Left ventricle myocardium inferior (tissue), 1 donor: Measurements from ENCODE around the gene RTP3. TPM values are rescaled to one million over a fixed set of nuclear protein-coding genes. Genes with fewer than 3 reads are reported as not detected.

Experiments used
- DNase-seq: peaks from one replicate; pipeline ENCODE4 v3.0.0-alpha.2; 2020
- H3K27ac ChIP-seq: fragments of 200-600 bp; replicated peaks from 2 replicates; pipeline ENCODE4 v1.8.0; 2021
- H3K27me3 ChIP-seq: fragments of 200-600 bp; 2 replicates; pipeline ENCODE4 v1.8.0; 2021; ENCODE audit warnings: low read depth
- H3K36me3 ChIP-seq: fragments of 200-600 bp; 2 replicates; pipeline ENCODE4 v1.8.0; 2021
- H3K4me1 ChIP-seq: fragments of 200-600 bp; 2 replicates; pipeline ENCODE4 v1.8.0; 2021
- H3K4me3 ChIP-seq: fragments of 200-600 bp; 2 replicates; pipeline ENCODE4 v1.8.0; 2021; ENCODE audit warnings: mild to moderate bottlenecking, moderate library complexity
- H3K9me3 ChIP-seq: fragments of 200-600 bp; replicated peaks from 2 replicates; pipeline ENCODE4 v1.8.0; 2021
- CTCF ChIP-seq: fragments of 200-600 bp; IDR thresholded peaks from 2 replicates; pipeline ENCODE4 v1.8.0; 2021; ENCODE audit warnings: antibody characterized with exemption, mild to moderate bottlenecking, borderline replicate concordance
- intact Hi-C: fragments of 100-400 bp; cut with micrococcal nuclease; formaldehyde crosslinking; loops from one replicate; pipeline ENCODE4 v1.11.0; 2022
- total RNA-seq: library from RNA; stranded (reverse); fragmentation: NEBNext Ultra II Directional; extraction: Animal tissue kit (Norgen Biotek cat#: 25700); gene quantifications from one replicate; pipeline ENCODE4 v1.2.1, GENCODE V29; 2021
- donor health status: DM: no; HTN: yes; CAD: no; lungs with severe emphysema.

Gene RTP3
- total RNA-seq, 1 donor from 2014 or later = not detected

- H3K9me3 ChIP-seq = no peaks in the 10 kb centered on the region
- DNase-seq = no peak
- no peak for TF ChIP-seq CTCF
- H3K27me3 ChIP-seq = no peaks in the 10 kb centered on the region
- no peak overlapping the region for H3K4me3 ChIP-seq
- H3K27ac ChIP-seq = no peak overlapping the region
- H3K36me3 ChIP-seq = no peaks in the 10 kb centered on the region
- H3K4me1 ChIP-seq = no peaks in the 10 kb centered on the region
- intact Hi-C loops = no loop called here
Measured at GRCh38 chr3:46482632-46483350, 15.0 kb upstream of the RTP3 start.

GRCh38 chr3:46483825-46484224 lies 14.0 kb upstream of the RTP3 start:
- H3K36me3 ChIP-seq = no peaks in the 10 kb centered on the region
- TF ChIP-seq CTCF = peak; percentile 10
- H3K4me3 ChIP-seq = no peak overlapping the region
- intact Hi-C loops = no loop called here
- H3K9me3 ChIP-seq = no peaks in the 10 kb centered on the region
- no peak overlapping the region for H3K27ac ChIP-seq
- DNase-seq = no peak
- peaks cover 6% of the 10 kb centered on the region for H3K4me1 ChIP-seq
- H3K27me3 ChIP-seq = no peaks in the 10 kb centered on the region

- no peak for DNase-seq
- H3K4me1 ChIP-seq = peaks cover 11% of the 10 kb centered on the region
- intact Hi-C loops = no loop called here
- H3K27ac ChIP-seq = no peak overlapping the region
- no peak for TF ChIP-seq CTCF
- no peaks in the 10 kb centered on the region for H3K36me3 ChIP-seq
- no peaks in the 10 kb centered on the region for H3K9me3 ChIP-seq
- H3K4me3 ChIP-seq = no peak overlapping the region
- no peaks in the 10 kb centered on the region for H3K27me3 ChIP-seq
Measured at GRCh38 chr3:46484388-46484787, 13.4 kb upstream of the RTP3 start.

GRCh38 chr3:46484911-46485778 lies 12.6 kb upstream of the RTP3 start:
- TF ChIP-seq CTCF = no peak
- Histone ChIP-seq H3K36me3 (no peaks in the 10 kb centered on the region), H3K4me3 (no peak overlapping the region), H3K27ac (no peak overlapping the region), H3K4me1 (peaks cover 11% of the 10 kb centered on the region), H3K9me3 (no peaks in the 10 kb centered on the region), H3K27me3 (no peaks in the 10 kb centered on the region)
- intact Hi-C loops = no loop called here
- DNase-seq = no peak

- no peaks in the 10 kb centered on the region for H3K9me3 ChIP-seq
- intact Hi-C loops = no loop called here
- no peaks in the 10 kb centered on the region for H3K36me3 ChIP-seq
- H3K4me3 ChIP-seq = no peak overlapping the region
- H3K4me1 ChIP-seq = peaks cover 15% of the 10 kb centered on the region
- no peak for DNase-seq
- TF ChIP-seq CTCF = no peak
- no peak overlapping the region for H3K27ac ChIP-seq
- H3K27me3 ChIP-seq = no peaks in the 10 kb centered on the region
Measured at GRCh38 chr3:46485779-46486175, 12.0 kb upstream of the RTP3 start.
